ENCODE data around the gene WDR91. TPM values are rescaled to one million over a fixed set of nuclear protein-coding genes. Genes with fewer than 3 reads are reported as not detected.

Gene WDR91
- total and polyA plus RNA-seq, 2 donors (not counting 3 experiments of a cell fraction or from before 2014, with no cell fraction given) = 6.7 to 7.0 TPM

- DNase-seq (ENCODE audit: low read depth, low spot score) (no peak), FAIRE-seq (no peak)
- no peaks in the 10 kb centered on the region for H3K9me3 ChIP-seq (replicated peaks; ENCODE audit: control insufficient read depth, insufficient read depth, low read length)
- TSS peak; percentile 13 for BruUV-seq (replicated peaks)
- POLR2A ChIA-PET = interaction anchor here (1.9 kb wide), 1 partner anchor 11 kb away, joined by 4 read pairs; the partner anchor contains the start of gene CYREN
- intact Hi-C loops (cut with micrococcal nuclease) (loop anchor here (1.0 to 10.0 kb wide), 5 partner anchors 8 to 465 kb away; partner anchors contain the start of gene AGBL3), dilution Hi-C loops (cut with MboI; ENCODE audit: extremely low pct_ligation_motif_present, low sequenced_read_pairs) (no loop called here)
- H2AFZ ChIP-seq (ENCODE audit: low read depth, low read length) = no peak overlapping the region
- H3K79me2 ChIP-seq (ENCODE audit: control insufficient read depth, insufficient read depth, low read length) = no peaks in the 10 kb centered on the region
- no peaks in the 10 kb centered on the region for H3K9me1 ChIP-seq (replicated peaks; ENCODE audit: control insufficient read depth, extremely low read depth, insufficient read depth, low read length)
- no peaks in the 10 kb centered on the region for H3K27me3 ChIP-seq (ENCODE audit: control insufficient read depth in 2 of 2, insufficient read depth in 2 of 2, low read length in 2 of 2)
- peaks cover 33% of the 10 kb centered on the region for H3K4me1 ChIP-seq (ENCODE audit: control insufficient read depth, extremely low read depth, insufficient read depth, low read length)
- H4K20me1 ChIP-seq (replicated peaks; ENCODE audit: control insufficient read depth, extremely low read depth, insufficient read depth, low read length) = no peaks in the 10 kb centered on the region
- no peaks in the 10 kb centered on the region for H3K36me3 ChIP-seq (ENCODE audit: control insufficient read depth in 2 of 2, extremely low read depth in 1 of 2, insufficient read depth in 2 of 2, low read length in 2 of 2)
- TF ChIP-seq POLR2A (IDR thresholded peaks at IDR 0.05; ENCODE audit: low read depth, low read length) = no peak
- no peak for TF ChIP-seq POLR2AphosphoS5 (IDR thresholded peaks at IDR 0.05; ENCODE audit: insufficient read depth, low read depth, low read length)
- no peak for TF ChIP-seq GATA2 (IDR thresholded peaks at IDR 0.05; ENCODE audit: insufficient read depth, insufficient read length, low read depth, low read length)
- no peak for TF ChIP-seq FOS (IDR thresholded peaks at IDR 0.05; ENCODE audit: borderline replicate concordance, insufficient read depth, low read length)
- no peak for TF ChIP-seq CTCF (IDR thresholded peaks at IDR 0.05; ENCODE audit: extremely low read depth in 1 of 2, insufficient read depth in 1 of 2, low read depth in 1 of 2, low read length in 2 of 2)
- TF ChIP-seq, protein P1, sequence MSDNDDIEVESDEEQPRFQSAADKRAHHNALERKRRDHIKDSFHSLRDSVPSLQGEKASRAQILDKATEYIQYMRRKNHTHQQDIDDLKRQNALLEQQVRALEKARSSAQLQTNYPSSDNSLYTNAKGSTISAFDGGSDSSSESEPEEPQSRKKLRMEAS (IDR thresholded peaks at IDR 0.05; ENCODE audit: insufficient read depth, insufficient read length) = no peak
- TF ChIP-seq EZH2 (IDR thresholded peaks at IDR 0.05; ENCODE audit: borderline replicate concordance, low read depth, low read length, severe bottlenecking) = no peak
- no peak for TF ChIP-seq MYC (IDR thresholded peaks at IDR 0.05; ENCODE audit: low read depth, low read length)
- no peak for TF ChIP-seq JUN (IDR thresholded peaks at IDR 0.05; ENCODE audit: borderline replicate concordance, insufficient read depth, insufficient read length, low read depth)
- CTCF ChIA-PET = interaction anchor here (1.0 to 2.8 kb wide), 6 partner anchors 10 to 172 kb away, joined by 3 to 22 read pairs (median 14); partner anchors contain the start of genes AGBL3, CYREN and TMEM140
- peak overlapping the region; percentile 68 for H3K27ac ChIP-seq (ENCODE audit: insufficient read depth, low read depth, low read length)
- peak overlapping the region; percentile 75 for H3K4me2 ChIP-seq (ENCODE audit: insufficient read depth, low read length)
- H3K9ac ChIP-seq (replicated peaks; ENCODE audit: extremely low read depth, insufficient read depth, low read length) = no peak overlapping the region
- peak overlapping the region in 1 of 3 experiments; percentile 23 for H3K4me3 ChIP-seq (replicated peaks in 1 of 3; ENCODE audit: insufficient read depth in 1 of 3, low read depth in 1 of 3, low read length in 3 of 3)
Observed at GRCh38 chr7:135159359-135160085, 51.8 kb downstream of the WDR91 start.

Measured in endothelial cell of umbilical vein (primary cell).